Omental fat pad (tissue), 4 donors: ENCODE data around the gene TMTC4. TPM values are rescaled to one million over a fixed set of nuclear protein-coding genes. Genes with fewer than 3 reads are reported as not detected.

ENCODE experiments used
- ATAC-seq: fragments of 150-250 bp; one replicate; pipeline ENCODE4 v1.9.1; 2016; ENCODE audit warnings: mild to moderate bottlenecking, moderate library complexity; ENCODE audit not compliant: low FRiP score
- DNase-seq: peaks from one replicate; pipeline ENCODE4 v3.0.0-alpha.2; 2019; ENCODE audit warnings: low spot score
- CTCF ChIP-seq, 3 donors: fragments of 450-650 bp; IDR thresholded peaks; one replicate each; pipeline ENCODE4 v1.5.1; 2016 to 2017; ENCODE audit warnings: antibody characterized with exemption in 3 of 3, mild to moderate bottlenecking in 3 of 3, moderate library complexity in 2 of 3
- total RNA-seq, 4 donors: library from RNA; depleted of rRNA; stranded (reverse); fragments of >200 nt; gene quantifications; one replicate each; pipeline ENCODE4 v1.1.0, GENCODE V29; 2016

TMTC4 gene
- total RNA-seq, 4 donors from 2014 or later: 9.2 to 16.9 (median 12.9) TPM

GRCh38 chr13:100560498-100561157 is 114.0 kb downstream of the TMTC4 start:
- no peak for TF ChIP-seq CTCF (IDR thresholded peaks at IDR 0.05)
- ATAC-seq (no peak), DNase-seq (no peak)

GRCh38 chr13:100559886-100560285 is 114.7 kb downstream of the TMTC4 start:
- TF ChIP-seq CTCF (IDR thresholded peaks at IDR 0.05): no peak
- ATAC-seq (no peak), DNase-seq (no peak)

Other genes with a start within 250 kb of the TMTC4 start
- gene GGACT, start 86.0 kb downstream of the TMTC4 start, total RNA-seq: 1 to 10 TPM; 2.6 to 4.6 (median 3.1) TPM